H9 (cell line): ENCODE data around the gene AIFM2. TPM values are rescaled to one million over a fixed set of nuclear protein-coding genes. Genes with fewer than 3 reads are reported as not detected.

Experiments used
- DNase-seq: peaks from one replicate; pipeline ENCODE4 v3.0.0-alpha.2; 2017
- H2AFZ ChIP-seq: one replicate; pipeline ENCODE4 v1.6.1; 2013; ENCODE audit warnings: mild to moderate bottlenecking, low read length, control low read depth, moderate library complexity
- H2AK5ac ChIP-seq: 2 replicates; pipeline ENCODE4 v1.6.1; 2013; ENCODE audit warnings: low read length, control low read depth, mixed read lengths; ENCODE audit not compliant: insufficient read length
- H2BK120ac ChIP-seq: one replicate; pipeline ENCODE4 v1.6.1; 2013; ENCODE audit warnings: low read depth, mild to moderate bottlenecking, low read length, control low read depth, inconsistent platforms; ENCODE audit not compliant: poor library complexity, severe bottlenecking
- H2BK12ac ChIP-seq: 2 replicates; pipeline ENCODE4 v1.6.1; 2013; ENCODE audit warnings: low read length, control low read depth, mixed read lengths, low read depth; ENCODE audit not compliant: insufficient read length
- H2BK15ac ChIP-seq: 2 replicates; pipeline ENCODE4 v1.6.1; 2013; ENCODE audit warnings: low read depth, low read length, control low read depth
- H2BK20ac ChIP-seq: one replicate; pipeline ENCODE4 v1.6.1; 2013; ENCODE audit warnings: low read depth, mild to moderate bottlenecking, low read length, control low read depth, inconsistent platforms; ENCODE audit not compliant: poor library complexity, severe bottlenecking
- H2BK5ac ChIP-seq: 2 replicates; pipeline ENCODE4 v1.6.1; 2013; ENCODE audit warnings: low read length, control low read depth, mixed read lengths; ENCODE audit not compliant: insufficient read length
- H3K14ac ChIP-seq: 2 replicates; pipeline ENCODE4 v1.6.1; 2013; ENCODE audit warnings: low read length, control low read depth; ENCODE audit not compliant: insufficient read depth
- H3K18ac ChIP-seq: 2 replicates; pipeline ENCODE4 v1.6.1; 2013; ENCODE audit warnings: low read depth, mild to moderate bottlenecking, mixed read lengths, low read length, control low read depth; ENCODE audit not compliant: insufficient read length
- H3K23ac ChIP-seq: 2 replicates; pipeline ENCODE4 v1.6.1; 2013; ENCODE audit warnings: low read length, control low read depth, mixed read lengths, low read depth; ENCODE audit not compliant: insufficient read length
- H3K23me2 ChIP-seq: 2 replicates; pipeline ENCODE4 v1.6.1; 2013; ENCODE audit warnings: low read depth, mild to moderate bottlenecking, mixed read lengths, low read length, control low read depth; ENCODE audit not compliant: insufficient read length, poor library complexity, severe bottlenecking
- H3K27ac ChIP-seq: 2 replicates; pipeline ENCODE4 v1.5.1; 2013; ENCODE audit warnings: low read length, control low read depth, mixed read lengths, low read depth; ENCODE audit not compliant: insufficient read length
- H3K27me3 ChIP-seq: 2 replicates; pipeline ENCODE4 v1.6.1; 2013; ENCODE audit warnings: low read length, control low read depth, inconsistent platforms; ENCODE audit not compliant: insufficient read depth
- H3K4ac ChIP-seq: 2 replicates; pipeline ENCODE4 v1.6.1; 2013; ENCODE audit warnings: low read depth, mild to moderate bottlenecking, control low read depth, inconsistent platforms, low read length, moderate library complexity
- H3K4me1 ChIP-seq: 2 replicates; pipeline ENCODE4 v1.6.1; 2013; ENCODE audit warnings: low read length, control low read depth, inconsistent platforms; ENCODE audit not compliant: insufficient read depth
- H3K4me2 ChIP-seq: 2 replicates; pipeline ENCODE4 v1.6.1; 2013; ENCODE audit warnings: low read length, control low read depth, mixed read lengths; ENCODE audit not compliant: insufficient read length, insufficient read depth
- H3K56ac ChIP-seq: 2 replicates; pipeline ENCODE4 v1.6.1; 2013; ENCODE audit warnings: low read depth, mild to moderate bottlenecking, mixed read lengths, low read length, control low read depth; ENCODE audit not compliant: insufficient read length
- H3K79me1 ChIP-seq: 2 replicates; pipeline ENCODE4 v1.6.1; 2013; ENCODE audit warnings: low read depth, mild to moderate bottlenecking, moderate library complexity, low read length, control low read depth, inconsistent platforms; ENCODE audit not compliant: insufficient read depth, poor library complexity, severe bottlenecking
- H3K79me2 ChIP-seq: 2 replicates; pipeline ENCODE4 v1.6.1; 2013; ENCODE audit warnings: low read length, control low read depth, inconsistent platforms; ENCODE audit not compliant: insufficient read depth
- H3K9ac ChIP-seq: 2 replicates; pipeline ENCODE4 v1.6.1; 2013; ENCODE audit warnings: low read length, control low read depth, mixed read lengths; ENCODE audit not compliant: insufficient read length; ENCODE audit errors: extremely low read depth
- H3K9me3 ChIP-seq: one replicate; pipeline ENCODE4 v1.6.1; 2013; ENCODE audit warnings: low read depth, low read length, inconsistent platforms; ENCODE audit not compliant: control insufficient read depth
- H3T11ph ChIP-seq: one replicate; pipeline ENCODE4 v1.6.1; 2013; ENCODE audit warnings: mild to moderate bottlenecking, low read length, control low read depth, inconsistent platforms
- H4K20me1 ChIP-seq: one replicate; pipeline ENCODE4 v1.6.1; 2013; ENCODE audit not compliant: control insufficient read depth, insufficient read length, insufficient read depth
- H4K5ac ChIP-seq: 2 replicates; pipeline ENCODE4 v1.6.1; 2013; ENCODE audit warnings: low read depth, mild to moderate bottlenecking, mixed read lengths, low read length, control low read depth; ENCODE audit not compliant: insufficient read length
- H4K8ac ChIP-seq: replicated peaks from 2 replicates; pipeline ENCODE4 v1.6.1; 2013; ENCODE audit warnings: low read length, control low read depth, mixed read lengths, low read depth; ENCODE audit not compliant: insufficient read length
- H4K91ac ChIP-seq: 2 replicates; pipeline ENCODE4 v1.6.1; 2013; ENCODE audit warnings: low read depth, mild to moderate bottlenecking, moderate library complexity, mixed read lengths, low read length, control low read depth; ENCODE audit not compliant: insufficient read length
- H3K27ac Mint-ChIP-seq, 3 experiments: 2 replicates in 2 of 3; 3 replicates in 1 of 3; pipeline ENCODE4 v1.8.0; 2020 to 2021; ENCODE audit warnings: mixed read lengths in 3 of 3, mild to moderate bottlenecking in 1 of 3, moderate library complexity in 1 of 3
- H3K27me3 Mint-ChIP-seq: 2 replicates; pipeline ENCODE4 v1.8.0; 2021; ENCODE audit warnings: low read depth, mild to moderate bottlenecking, moderate library complexity, mixed read lengths
- H3K36me3 Mint-ChIP-seq, 3 experiments: 2 replicates in 2 of 3; 3 replicates in 1 of 3; pipeline ENCODE4 v1.8.0; 2020 to 2021; ENCODE audit warnings: low read depth in 3 of 3, mixed read lengths in 3 of 3; ENCODE audit not compliant: insufficient read depth in 1 of 3
- H3K4me1 Mint-ChIP-seq, 2 experiments: 2 replicates each; pipeline ENCODE4 v1.8.0; 2020; ENCODE audit warnings: mixed read lengths in 2 of 2
- H3K4me3 Mint-ChIP-seq, 2 experiments: 2 replicates in 1 of 2; 3 replicates in 1 of 2; pipeline ENCODE4 v1.8.0; 2020 to 2021; ENCODE audit warnings: mild to moderate bottlenecking in 2 of 2, mixed read lengths in 2 of 2, moderate library complexity in 1 of 2
- H3K9me3 Mint-ChIP-seq, 2 experiments: 2 replicates in 1 of 2; 3 replicates in 1 of 2; pipeline ENCODE4 v1.8.0; 2020; ENCODE audit warnings: mild to moderate bottlenecking in 2 of 2, mixed read lengths in 2 of 2, moderate library complexity in 1 of 2
- CTCF ChIP-seq: fragments of 200-600 bp; sonication (generic); conservative IDR thresholded peaks from 3 replicates; pipeline ENCODE4 v1.8.0; 2021; ENCODE audit warnings: antibody characterized with exemption, mild to moderate bottlenecking
- WGBS: extraction: QIAGEN DNeasy Blood & Tissue Kit; methylation state at CpG from one replicate; pipeline ENCODE4 v1.1.7; 2013; ENCODE audit warnings: missing lambda C conversion rate, low lambda C conversion rate, mixed read lengths; ENCODE audit not compliant: insufficient read length; ENCODE audit errors: extremely low coverage; 5-methylcytosine and 5-hydroxymethylcytosine counted together
- total RNA-seq: library from RNA; stranded (reverse); gene quantifications from 2 replicates; pipeline ENCODE4 v1.2.1, GENCODE V29; 2021

The AIFM2 gene
- total RNA-seq, 1 experiment from 2014 or later: 5.3 TPM

- Histone ChIP-seq H3K9ac (no peak overlapping the region), H3K4me2 (no peak overlapping the region), H2BK20ac (no peak overlapping the region), H4K91ac (no peak overlapping the region), H2AFZ (no peak overlapping the region), H3K23ac (no peak overlapping the region), H3K23me2 (no peaks in the 10 kb centered on the region), H3K56ac (no peak overlapping the region), H3K27ac (no peak overlapping the region), H4K8ac (no peak overlapping the region), H3K79me1 (no peaks in the 10 kb centered on the region), H2BK12ac (no peak overlapping the region), H3K79me2 (no peaks in the 10 kb centered on the region), H3K4me1 (peaks cover 5% of the 10 kb centered on the region; the same call in 1 of the 2 replicates), H2AK5ac (no peak overlapping the region), H2BK15ac (no peak overlapping the region), H3K18ac (no peak overlapping the region), H4K5ac (no peak overlapping the region), H3K4ac (no peak overlapping the region), H2BK120ac (no peak overlapping the region), H4K20me1 (no peaks in the 10 kb centered on the region), H3K9me3 (no peaks in the 10 kb centered on the region), H3K14ac (no peak overlapping the region), H2BK5ac (no peak overlapping the region), H3K27me3 (no peaks in the 10 kb centered on the region), H3T11ph (no peak overlapping the region)
- Mint-ChIP-seq H3K4me3 (no peak overlapping the region), H3K4me1 (peaks cover 11 to 18% of the 10 kb centered on the region in 2 experiments), H3K36me3 (no peaks in the 10 kb centered on the region; a peak in 3 of 7 replicates), H3K27me3 (peaks cover 17% of the 10 kb centered on the region), H3K9me3 (no peaks in the 10 kb centered on the region), H3K27ac (no peak overlapping the region)
- TF ChIP-seq CTCF: no peak
- no peak for DNase-seq
- no CpG with 5 or more reads among the region's 7 CpGs for WGBS
Observed at GRCh38 chr10:70078937-70079336, 53.7 kb downstream of the AIFM2 start.
